SK-MEL-5 (cell line): Measurements from ENCODE around the gene TRPM2. TPM values are rescaled to one million over a fixed set of nuclear protein-coding genes. Genes with fewer than 3 reads are reported as not detected.
A peak's percentile ranks its signal among the peaks of the same experiment; 100 is the strongest.

Experiments used
- DNase-seq: peaks from one replicate; pipeline ENCODE4 v3.0.0-alpha.2; 2016; ENCODE audit warnings: low read depth, low spot score
- in situ Hi-C: cut with HindIII; loops from 2 replicates; pipeline ENCODE4 v1.10.0; 2016; ENCODE audit warnings: low sequenced_read_pairs, high pct_unique_total_duplicates, low pct_unique_long_range_greater_than_20kb
- total RNA-seq: library from RNA; depleted of rRNA; stranded (reverse); fragments of >200 nt; shearing (Covaris generic); gene quantifications from 2 replicates; pipeline ENCODE4 v1.2.3, GENCODE V29; 2014

The TRPM2 gene
- total RNA-seq, 1 experiment from 2014 or later: 0.21 TPM

GRCh38 chr21:44364151-44365053 lies 11.0 kb downstream of the TRPM2 start:
- DNase-seq: no peak
- in situ Hi-C loops: no loop called here

GRCh38 chr21:44365251-44365966 lies 12.0 kb downstream of the TRPM2 start:
- no peak for DNase-seq
- in situ Hi-C loops: no loop called here

GRCh38 chr21:44365967-44366585 lies 12.7 kb downstream of the TRPM2 start:
- DNase-seq: no peak
- in situ Hi-C loops: no loop called here

GRCh38 chr21:44366586-44367211 lies 13.3 kb downstream of the TRPM2 start:
- DNase-seq: no peak
- in situ Hi-C loops: no loop called here

- in situ Hi-C loops: no loop called here
- DNase-seq: no peak
Observed at GRCh38 chr21:44368711-44369446, 15.5 kb downstream of the TRPM2 start.

GRCh38 chr21:44370027-44370735 lies 16.8 kb downstream of the TRPM2 start:
- in situ Hi-C loops: no loop called here
- peak; percentile 34 for DNase-seq

- DNase-seq: no peak
- in situ Hi-C loops: no loop called here
Observed at GRCh38 chr21:44370786-44371410, 17.5 kb downstream of the TRPM2 start.

GRCh38 chr21:44371596-44371995 lies 18.2 kb downstream of the TRPM2 start:
- no peak for DNase-seq
- in situ Hi-C loops: no loop called here

- in situ Hi-C loops: no loop called here
- DNase-seq: no peak
Observed at GRCh38 chr21:44372616-44373015, 19.2 kb downstream of the TRPM2 start.

GRCh38 chr21:44374601-44375280 lies 21.3 kb downstream of the TRPM2 start:
- in situ Hi-C loops: no loop called here

GRCh38 chr21:44375281-44375651 lies 21.8 kb downstream of the TRPM2 start:
- no peak for DNase-seq
- in situ Hi-C loops: no loop called here

More at GRCh38 chr21:44374601-44375280, 21.3 kb downstream of the TRPM2 start:
- DNase-seq: no peak

GRCh38 chr21:44375761-44376241 lies 22.4 kb downstream of the TRPM2 start:
- no peak for DNase-seq
- in situ Hi-C loops: no loop called here

- in situ Hi-C loops: no loop called here
- no peak for DNase-seq
Observed at GRCh38 chr21:44376606-44377005, 23.2 kb downstream of the TRPM2 start.

GRCh38 chr21:44377201-44377921 lies 23.9 kb downstream of the TRPM2 start:
- no peak for DNase-seq

GRCh38 chr21:44377922-44378645 lies 24.7 kb downstream of the TRPM2 start:
- in situ Hi-C loops: no loop called here
- DNase-seq: no peak

More at GRCh38 chr21:44377201-44377921, 23.9 kb downstream of the TRPM2 start:
- in situ Hi-C loops: no loop called here
